ENCODE data around the gene GMEB2. TPM values are rescaled to one million over a fixed set of nuclear protein-coding genes. Genes with fewer than 3 reads are reported as not detected.

GMEB2 gene
- total RNA-seq, 3 donors from 2014 or later (not counting 1 experiment from before 2014, with no cell fraction given): 11.7 to 15.1 (median 14.6) TPM

DNA sequence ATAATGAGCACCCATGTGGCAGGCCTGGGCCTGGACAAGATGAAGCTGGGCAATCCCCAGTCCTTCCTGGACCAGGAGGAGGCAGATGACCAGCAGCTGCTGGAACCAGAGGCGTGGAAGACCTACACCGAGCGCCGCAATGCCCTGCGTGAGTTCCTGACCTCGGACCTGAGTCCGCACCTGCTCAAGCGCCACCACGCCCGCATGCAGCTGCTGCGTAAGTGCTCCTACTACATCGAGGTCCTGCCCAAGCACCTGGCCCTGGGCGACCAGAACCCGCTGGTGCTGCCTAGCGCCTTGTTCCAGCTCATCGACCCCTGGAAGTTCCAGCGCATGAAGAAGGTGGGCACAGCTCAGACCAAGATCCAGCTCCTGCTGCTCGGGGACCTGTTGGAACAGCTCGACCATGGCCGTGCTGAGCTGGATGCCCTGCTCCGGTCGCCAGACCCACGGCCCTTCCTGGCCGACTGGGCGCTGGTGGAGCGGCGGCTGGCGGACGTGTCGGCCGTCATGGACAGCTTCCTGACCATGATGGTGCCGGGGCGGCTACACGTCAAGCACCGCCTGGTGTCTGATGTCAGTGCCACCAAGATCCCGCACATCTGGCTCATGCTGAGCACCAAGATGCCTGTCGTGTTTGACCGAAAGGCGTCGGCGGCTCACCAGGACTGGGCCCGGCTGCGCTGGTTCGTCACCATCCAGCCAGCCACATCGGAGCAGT, 71.1 kb downstream of the GMEB2 start:
- Mint-ChIP-seq H3K36me3 (no peaks in the 10 kb centered on the region), H3K27me3 (ENCODE audit: low read depth in 2 of 2) (no peaks in the 10 kb centered on the region), H3K4me3 (no peak overlapping the region), H3K27ac (no peak overlapping the region), H3K9me3 (no peaks in the 10 kb centered on the region), H3K4me1 (peaks cover 0 to 20% of the 10 kb centered on the region in 2 donors)
- no peak for DNase-seq
- Histone ChIP-seq H3K27ac (ENCODE audit: low read length) (no peak overlapping the region), H3K4me3 (ENCODE audit: low read length) (no peak overlapping the region), H3K9me3 (ENCODE audit: control insufficient read depth, insufficient read depth, low read length) (no peaks in the 10 kb centered on the region), H3K36me3 (ENCODE audit: control insufficient read depth, insufficient read depth, low read length) (peaks cover 13% of the 10 kb centered on the region), H3K4me1 (ENCODE audit: control insufficient read depth, insufficient read depth, low read length) (peaks cover 26% of the 10 kb centered on the region), H3K27me3 (ENCODE audit: control insufficient read depth, insufficient read depth, low read length) (peaks cover 2% of the 10 kb centered on the region)
- no peak for ATAC-seq
- intact Hi-C loops (cut with micrococcal nuclease): no loop called here
- 93% methylated on average over 45 of the region's 45 CpGs for WGBS (ENCODE audit: insufficient coverage)
- no peak for TF ChIP-seq CTCF (IDR thresholded peaks at IDR 0.05)

DNA sequence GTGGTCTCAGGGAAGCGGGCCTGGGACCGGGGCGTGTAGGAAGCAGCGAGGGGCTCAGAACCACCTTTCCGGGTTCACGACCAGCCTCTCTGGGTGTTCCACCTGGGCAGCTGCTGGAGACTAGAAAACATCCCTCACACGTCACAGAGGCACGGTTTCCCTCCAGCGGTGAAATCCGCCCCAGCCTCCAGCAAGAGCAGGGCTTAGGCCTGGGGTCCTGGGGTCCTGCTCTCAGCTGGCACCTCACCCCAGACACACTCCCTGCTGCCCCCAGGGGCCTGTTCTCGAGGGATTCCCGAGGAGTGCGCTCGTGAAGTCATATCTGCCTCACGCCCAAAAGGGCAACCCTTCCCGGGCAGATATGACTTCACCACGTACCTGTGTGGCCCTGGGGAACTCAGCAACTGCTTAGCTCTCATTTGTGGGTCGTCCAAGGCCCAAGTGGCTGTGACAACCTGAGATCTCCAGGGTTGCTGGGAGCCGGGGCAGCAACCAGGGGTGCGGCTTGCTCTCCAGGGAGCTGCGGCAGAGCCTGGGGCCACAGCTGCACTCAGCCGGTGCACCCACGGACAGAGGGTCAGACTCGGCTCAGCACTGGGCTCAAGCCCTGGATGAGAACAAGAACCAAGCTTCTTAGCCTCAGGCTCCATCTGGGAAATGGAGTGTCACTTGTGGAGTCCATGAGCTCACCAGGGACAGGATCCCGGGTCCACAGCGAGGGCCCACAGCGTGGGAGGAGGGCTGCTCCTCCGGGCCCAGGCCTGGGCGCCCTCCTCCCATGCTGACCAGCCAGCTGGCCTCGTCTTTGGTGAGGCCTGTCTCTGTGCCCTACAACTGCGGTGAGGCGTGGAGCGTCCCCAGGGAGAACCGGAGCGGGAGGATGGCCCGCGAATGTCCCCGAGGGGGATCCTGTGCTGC, 72.3 kb downstream of the GMEB2 start:
- peak overlapping the region; percentile 45 for H3K4me3 Mint-ChIP-seq
- no peaks in the 10 kb centered on the region for H3K36me3 Mint-ChIP-seq
- H3K4me1 Mint-ChIP-seq: peaks cover 0 to 17% of the 10 kb centered on the region in 2 donors
- intact Hi-C loops (cut with micrococcal nuclease): loop anchor here (5.0 kb wide), 1 partner anchor 83 kb away; no protein-coding TSS in a partner anchor
- TF ChIP-seq CTCF (IDR thresholded peaks at IDR 0.05): no peak
- 69% methylated on average over 38 of the region's 38 CpGs for WGBS (ENCODE audit: insufficient coverage)
- peak overlapping the region in 1 of 2 donors; percentile 83 for H3K27ac Mint-ChIP-seq
- ATAC-seq: no peak
- DNase-seq: peak in 1 of 2 donors; percentile 55
- H3K9me3 ChIP-seq (ENCODE audit: control insufficient read depth, insufficient read depth, low read length): no peaks in the 10 kb centered on the region
- H3K4me1 ChIP-seq (ENCODE audit: control insufficient read depth, insufficient read depth, low read length): peaks cover 26% of the 10 kb centered on the region
- peaks cover 0 to under 1% of the 10 kb centered on the region in 2 donors for H3K27me3 Mint-ChIP-seq (ENCODE audit: low read depth in 2 of 2)
- no peak overlapping the region for H3K4me3 ChIP-seq (ENCODE audit: low read length)
- peaks cover under 1% of the 10 kb centered on the region for H3K36me3 ChIP-seq (ENCODE audit: control insufficient read depth, insufficient read depth, low read length)
- no peak overlapping the region for H3K27ac ChIP-seq (ENCODE audit: low read length)
- H3K9me3 Mint-ChIP-seq: no peaks in the 10 kb centered on the region
- peaks cover 2% of the 10 kb centered on the region for H3K27me3 ChIP-seq (ENCODE audit: control insufficient read depth, insufficient read depth, low read length)

- Mint-ChIP-seq H3K4me1 (peaks cover 0 to 21% of the 10 kb centered on the region in 2 donors), H3K36me3 (no peaks in the 10 kb centered on the region), H3K27ac (peak within 1 kb of the TSS; percentile 31 to 83), H3K9me3 (no peaks in the 10 kb centered on the region), H3K27me3 (ENCODE audit: low read depth in 2 of 2) (peaks cover 0 to 3% of the 10 kb centered on the region in 2 donors), H3K4me3 (peak within 1 kb of the TSS; percentile 47)
- intact Hi-C loops (cut with micrococcal nuclease): loop anchor here (5.0 kb wide), 1 partner anchor 83 kb away; no protein-coding TSS in a partner anchor
- H3K4me3 ChIP-seq (ENCODE audit: low read length): peak within 1 kb of the TSS; percentile 37
- ATAC-seq (peak; percentile 15 to 21 (median 15)), DNase-seq (peak in 1 of 2 donors; percentile 41)
- H3K36me3 ChIP-seq (ENCODE audit: control insufficient read depth, insufficient read depth, low read length): no peaks in the 10 kb centered on the region
- H3K9me3 ChIP-seq (ENCODE audit: control insufficient read depth, insufficient read depth, low read length): no peaks in the 10 kb centered on the region
- TF ChIP-seq CTCF (IDR thresholded peaks at IDR 0.05): no peak
- 2% methylated on average over 34 of the region's 34 CpGs for WGBS (ENCODE audit: insufficient coverage)
- H3K27ac ChIP-seq (ENCODE audit: low read length): peak within 1 kb of the TSS; percentile 70
- peaks cover 26% of the 10 kb centered on the region for H3K4me1 ChIP-seq (ENCODE audit: control insufficient read depth, insufficient read depth, low read length)
- H3K27me3 ChIP-seq (ENCODE audit: control insufficient read depth, insufficient read depth, low read length): peaks cover 2% of the 10 kb centered on the region
Observed at GRCh38 chr20:63553933-63554290, 73.0 kb downstream of the GMEB2 start, which contains the start of gene FNDC11. FNDC11 (plus strand) TSS chr20:63554159; CDS start chr20:63555664, 1,505 bp downstream.

Measured in natural killer cell (primary cell).